AG09319 (cell line): ENCODE data around the gene SLIT2.

ENCODE experiments used
- DNase-seq: peaks from one replicate; pipeline ENCODE4 v3.0.0-alpha.2; 2010; ENCODE audit warnings: low read depth; ENCODE audit errors: extremely low read depth
- CTCF ChIP-seq: IDR thresholded peaks from 2 replicates; pipeline ENCODE4 v1.5.1; 2011; ENCODE audit warnings: low read depth, mild to moderate bottlenecking, inconsistent platforms, low read length, moderate library complexity

Gene SLIT2

DNA sequence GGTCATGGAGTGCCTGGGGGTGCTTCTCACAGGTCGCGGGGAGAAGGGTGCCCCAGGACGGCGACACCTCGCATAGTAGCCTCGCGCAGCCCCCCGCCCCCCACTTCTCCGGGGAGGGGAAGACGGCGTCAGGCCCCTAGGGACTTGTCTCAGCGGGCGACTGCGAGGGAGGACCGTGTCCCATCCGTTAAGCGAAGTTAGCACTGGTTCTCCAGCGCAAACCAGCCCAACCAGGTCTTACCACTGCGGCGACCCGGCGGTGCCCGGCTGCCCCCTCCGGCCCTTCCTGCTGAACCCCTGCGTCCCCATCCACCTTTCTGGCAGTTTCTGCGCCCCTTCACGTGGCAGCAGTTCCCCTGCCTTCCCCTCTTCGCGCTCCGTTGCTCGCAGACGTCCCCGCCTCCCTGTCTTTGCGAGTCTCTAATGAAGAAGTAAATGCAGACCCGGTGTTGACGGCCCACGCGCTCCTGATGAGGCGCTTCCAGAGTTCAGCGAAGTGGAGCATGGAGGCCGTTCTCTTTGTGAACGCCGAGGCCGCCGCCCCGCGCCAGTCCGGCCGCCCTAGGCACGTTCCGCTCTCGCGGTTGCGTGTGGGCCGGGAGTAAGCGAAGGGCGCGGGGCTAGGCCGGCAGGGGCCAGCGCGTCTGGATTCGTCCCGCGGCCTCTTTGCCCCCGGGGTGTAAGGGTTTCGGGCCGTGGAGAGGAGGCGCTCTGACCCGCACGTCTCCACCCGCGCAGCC, 3.0 kb downstream of the SLIT2 start:
- no peak for DNase-seq
- no peak for TF ChIP-seq CTCF

- no peak for DNase-seq
- no peak for TF ChIP-seq CTCF
These were observed 3.5 kb downstream of the SLIT2 start for GRCh38 chr4:20255251-20255586.

DNA sequence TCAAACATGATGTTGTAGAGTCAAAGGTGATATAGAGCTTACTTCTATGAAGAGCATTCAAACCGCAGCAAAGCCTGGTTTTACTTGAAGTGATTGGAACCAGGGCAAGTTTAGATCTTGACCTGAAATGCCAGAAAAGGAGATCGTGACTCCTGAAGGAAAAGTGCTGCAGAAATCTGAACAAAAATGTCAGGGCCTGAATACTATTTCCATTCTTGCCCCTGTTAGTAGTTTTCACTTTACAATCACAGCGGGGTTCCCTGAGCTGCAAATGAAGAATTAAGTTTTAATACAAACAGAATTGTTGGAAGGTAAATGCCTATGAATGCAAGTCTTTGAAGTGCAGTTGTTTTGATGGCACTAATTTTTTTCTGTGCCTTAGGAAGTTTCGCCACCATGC, 4.1 kb downstream of the SLIT2 start:
- no peak for TF ChIP-seq CTCF
- no peak for DNase-seq

DNA sequence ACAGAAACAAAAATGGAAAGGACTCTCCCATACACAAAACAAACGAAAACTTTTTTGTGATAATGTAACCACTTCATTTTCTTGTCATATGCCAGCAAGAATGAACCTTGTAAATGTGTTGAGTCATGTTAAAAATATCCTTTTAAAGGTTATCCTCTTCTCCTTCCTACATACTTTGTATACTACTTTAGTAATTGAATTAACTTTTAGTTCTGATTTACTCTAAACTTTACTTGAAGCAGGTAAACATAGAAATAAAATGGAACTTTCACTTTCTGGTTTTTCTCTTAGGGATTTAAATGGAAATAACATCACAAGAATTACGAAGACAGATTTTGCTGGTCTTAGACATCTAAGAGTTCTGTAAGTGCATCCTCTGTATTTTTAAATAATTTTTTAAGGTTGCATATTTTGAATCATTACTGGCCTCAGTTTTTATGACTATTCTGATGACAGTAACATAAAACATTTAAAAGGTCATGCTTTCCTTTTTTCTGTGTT, 4.7 kb downstream of the SLIT2 start:
- no peak for TF ChIP-seq CTCF
- no peak for DNase-seq

DNA sequence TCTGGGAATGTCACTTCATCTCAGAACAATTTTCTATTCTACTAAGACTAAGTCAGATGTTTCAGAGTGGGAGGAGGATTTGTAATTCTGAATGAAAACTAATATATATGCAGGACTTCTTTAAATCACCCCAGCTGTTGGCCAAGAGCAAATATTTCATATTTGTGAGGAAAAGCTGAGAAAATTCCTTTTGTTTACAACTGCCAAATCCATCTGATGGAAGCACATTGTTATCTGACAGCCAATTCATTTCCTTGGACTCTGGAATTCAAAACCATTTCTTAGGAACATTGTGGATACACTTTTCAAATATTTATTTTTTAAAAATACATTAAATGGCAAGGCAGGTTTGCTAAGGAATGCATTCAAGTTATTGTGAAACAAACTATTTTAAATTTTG, 8.0 kb downstream of the SLIT2 start:
- DNase-seq, result no peak
- no peak for TF ChIP-seq CTCF

GRCh38 chr4:20260821-20261220, 9.1 kb downstream of the SLIT2 start:
- no peak for TF ChIP-seq CTCF
- DNase-seq, result no peak

GRCh38 chr4:20262221-20262620, 10.5 kb downstream of the SLIT2 start:
- DNase-seq, result no peak
- no peak for TF ChIP-seq CTCF
